ENCODE measurements around the gene SAMM50.

GRCh38 chr22:44028091-44028490 is 72.8 kb downstream of the SAMM50 start:
- TF ChIP-seq EGR1 (IDR thresholded peaks at IDR 0.05; ENCODE audit: low read depth in 2 of 2) (no peak), CTCF (IDR thresholded peaks at IDR 0.05; ENCODE audit: low read depth, low read length, missing input control) (no peak), TAF1 (conservative IDR thresholded peaks at IDR 0.05) (no peak), ATF3 (IDR thresholded peaks at IDR 0.05) (no peak), REST (IDR thresholded peaks at IDR 0.05) (no peak), RXRA (IDR thresholded peaks at IDR 0.05) (no peak), RAD21 (IDR thresholded peaks at IDR 0.05) (no peak), ZBTB33 (IDR thresholded peaks at IDR 0.05) (no peak), GABPA (IDR thresholded peaks at IDR 0.05 in 1 of 2, conservative IDR thresholded peaks at IDR 0.05 in 1 of 2) (no peak)

Data from liver (tissue), 3 donors.